ENCODE measurements around the gene PPIB. TPM values are rescaled to one million over a fixed set of nuclear protein-coding genes. Genes with fewer than 3 reads are reported as not detected.

PPIB gene
- total and polyA plus RNA-seq, 10 donors: 250 to 448 (median 296) TPM

DNA sequence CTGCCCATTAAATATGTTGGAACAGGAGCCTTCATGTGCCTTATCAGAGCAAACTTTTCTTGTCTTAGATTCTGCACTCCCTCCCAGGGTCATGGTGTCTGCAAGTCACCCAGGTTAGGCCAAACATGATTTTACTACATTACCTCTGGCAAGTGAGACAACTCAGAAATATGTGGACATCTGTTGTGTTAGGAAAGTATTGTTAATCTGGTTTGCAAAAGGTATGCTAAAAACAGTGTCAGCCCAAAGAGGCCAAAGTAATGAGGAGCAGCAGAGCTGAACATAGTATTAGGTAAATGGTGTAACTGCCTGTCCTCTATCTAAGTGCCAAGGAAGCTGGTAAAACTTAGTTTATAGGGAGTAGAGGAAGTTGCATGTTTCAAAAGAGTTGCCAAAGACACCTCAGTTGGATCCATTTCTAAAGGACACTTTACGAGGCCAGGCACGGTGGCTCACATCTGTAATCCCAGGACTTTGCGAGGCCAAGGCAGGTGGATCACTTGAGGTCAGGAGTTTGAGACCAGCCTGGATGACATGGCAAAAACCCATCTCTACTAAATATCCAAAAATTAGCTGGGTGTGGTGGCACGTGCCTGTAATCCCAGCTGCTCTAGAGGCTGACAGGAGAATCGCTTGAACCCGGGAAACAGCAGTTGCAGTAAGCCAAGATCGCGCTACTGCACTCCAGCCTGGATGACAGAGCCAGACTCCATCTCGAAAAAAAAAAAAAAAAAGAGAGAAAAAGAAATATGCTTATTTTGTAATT is 22.5 kb upstream of the PPIB start:
- no peak for TF ChIP-seq CTCF (IDR thresholded peaks at IDR 0.05 in 8 of 11, conservative IDR thresholded peaks at IDR 0.05 in 3 of 11)
- no peak for TF ChIP-seq POLR2AphosphoS5 (IDR thresholded peaks at IDR 0.05)
- TF ChIP-seq POLR2A (IDR thresholded peaks at IDR 0.05): no peak
- H3K27me3 ChIP-seq (replicated peaks in 1 of 7): no peaks in the 10 kb centered on the region
- H3K9me3 ChIP-seq: no peaks in the 10 kb centered on the region
- intact Hi-C loops (cut with DNase I; ENCODE audit: low total_unique reads): no loop called here
- no peak overlapping the region for H3K27ac ChIP-seq
- DNase-seq: no peak
- peaks cover 0 to 9% (median 3%) of the 10 kb centered on the region in 6 donors for H3K4me1 ChIP-seq
- peaks cover 0 to 89% (median 9%) of the 10 kb centered on the region in 6 donors for H3K36me3 ChIP-seq
- 85 to 96% (median 91%) methylated on average over 9 of the region's 9 CpGs for WGBS, 5 donors
- H3K4me3 ChIP-seq: no peak overlapping the region

DNA sequence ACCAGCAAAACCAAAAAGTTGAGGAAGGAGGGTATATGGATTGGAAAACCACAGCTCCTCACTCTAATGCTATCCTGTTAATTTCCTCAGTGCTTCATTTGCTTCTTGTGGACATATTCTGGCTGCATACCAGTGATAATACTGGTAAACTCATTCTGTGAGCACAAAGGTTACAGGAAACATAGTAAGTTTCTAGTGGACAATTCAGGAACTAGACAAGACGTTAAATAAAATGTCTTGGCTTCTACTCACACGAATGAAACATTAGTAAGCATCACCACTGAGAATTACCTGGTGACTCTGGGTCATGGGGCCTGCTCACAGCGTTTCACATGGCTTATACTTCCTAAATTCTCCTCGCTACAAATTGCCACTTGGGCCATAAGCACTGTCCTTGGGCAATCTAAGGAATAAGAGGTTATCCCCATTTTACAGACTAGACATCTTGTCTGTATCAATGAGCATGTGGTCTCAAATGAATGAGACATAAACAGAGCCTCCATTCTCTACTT is 20.1 kb upstream of the PPIB start:
- DNase-seq: no peak
- Histone ChIP-seq H3K4me1 (peaks cover 0 to 9% (median 3%) of the 10 kb centered on the region in 6 donors), H3K27me3 (replicated peaks in 1 of 7) (no peaks in the 10 kb centered on the region), H3K4me3 (no peak overlapping the region), H3K27ac (no peak overlapping the region), H3K36me3 (peaks cover 0 to 94% (median 11%) of the 10 kb centered on the region in 6 donors), H3K9me3 (no peaks in the 10 kb centered on the region)
- TF ChIP-seq POLR2A (IDR thresholded peaks at IDR 0.05) (no peak), POLR2AphosphoS5 (IDR thresholded peaks at IDR 0.05) (no peak), CTCF (IDR thresholded peaks at IDR 0.05 in 8 of 11, conservative IDR thresholded peaks at IDR 0.05 in 3 of 11) (no peak)
- 73 to 88% (median 83%) methylated on average over 4 of the region's 4 CpGs for WGBS, 5 donors
- intact Hi-C loops (cut with DNase I; ENCODE audit: low total_unique reads): no loop called here

DNA sequence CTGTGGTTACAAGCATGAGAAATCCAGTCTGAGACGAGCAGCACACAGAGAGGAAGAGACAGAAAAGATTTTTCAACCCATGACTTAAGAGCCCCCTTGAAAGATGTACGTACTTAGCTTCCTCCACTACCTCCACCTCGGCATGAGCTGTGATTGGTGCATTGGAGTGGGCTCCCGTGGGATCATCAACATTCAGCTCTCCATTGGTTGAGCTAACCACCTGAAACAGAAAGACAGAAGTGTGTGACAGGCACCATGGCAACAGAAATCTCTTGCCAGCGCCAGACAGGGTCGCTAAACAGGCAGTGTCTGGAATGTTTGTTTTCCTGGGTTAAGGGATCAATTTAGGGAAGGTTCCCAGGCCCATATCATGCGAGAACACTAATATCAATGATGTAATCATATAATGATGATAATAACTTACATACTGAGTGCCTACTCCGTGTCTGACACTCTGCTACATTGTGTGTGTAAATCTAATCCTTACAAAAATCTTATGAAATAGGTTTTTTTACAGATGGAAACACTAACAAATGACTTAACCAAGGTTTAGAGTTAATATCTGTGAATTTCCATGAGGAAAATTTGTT is 17.5 kb upstream of the PPIB start:
- peaks cover 0 to 95% (median 10%) of the 10 kb centered on the region in 6 donors for H3K36me3 ChIP-seq
- no peak for TF ChIP-seq POLR2AphosphoS5 (IDR thresholded peaks at IDR 0.05)
- TF ChIP-seq POLR2A (IDR thresholded peaks at IDR 0.05): no peak
- no peak for TF ChIP-seq CTCF (IDR thresholded peaks at IDR 0.05 in 8 of 11, conservative IDR thresholded peaks at IDR 0.05 in 3 of 11)
- H3K4me1 ChIP-seq: peaks cover 0 to 9% (median 3%) of the 10 kb centered on the region in 6 donors
- H3K4me3 ChIP-seq: no peak overlapping the region
- H3K27me3 ChIP-seq (replicated peaks in 1 of 7): no peaks in the 10 kb centered on the region
- no peak for DNase-seq
- peak overlapping the region in 4 of 8 donors; percentile 19 to 58 (median 38) for H3K27ac ChIP-seq
- H3K9me3 ChIP-seq: no peaks in the 10 kb centered on the region
- 61 to 75% (median 71%) methylated on average over 8 of the region's 8 CpGs for WGBS, 5 donors
- intact Hi-C loops (cut with DNase I; ENCODE audit: low total_unique reads): no loop called here

Measured in spleen (tissue), 11 donors.